WTC11 (cell line): Measurements from ENCODE around the gene PPME1.

Experiments used
- E2F1 ChIP-seq: sonication (generic); formaldehyde crosslinking; IDR thresholded peaks from 2 replicates; pipeline ENCODE4 v1.8.0; 2022; ENCODE audit warnings: mild to moderate bottlenecking, missing genetic modification reagents
- ESRRA ChIP-seq: sonication (generic); formaldehyde crosslinking; IDR thresholded peaks from 2 replicates; pipeline ENCODE4 v1.8.1; 2022; ENCODE audit warnings: mild to moderate bottlenecking, missing genetic modification reagents, borderline replicate concordance
- JUN ChIP-seq: sonication (generic); formaldehyde crosslinking; IDR thresholded peaks from 2 replicates; pipeline ENCODE4 v1.8.0; 2023; ENCODE audit warnings: mild to moderate bottlenecking, missing genetic modification reagents
- MAX ChIP-seq: sonication (generic); formaldehyde crosslinking; IDR thresholded peaks from 2 replicates; pipeline ENCODE4 v1.8.0; 2022; ENCODE audit warnings: mild to moderate bottlenecking, missing genetic modification reagents
- PRRX2 ChIP-seq: fragments of 250-450 bp; sonication (Bioruptor Pico); IDR thresholded peaks from 2 replicates; pipeline ENCODE4 v1.8.0; 2021; ENCODE audit warnings: mild to moderate bottlenecking
- SP1 ChIP-seq: sonication (generic); formaldehyde crosslinking; conservative IDR thresholded peaks from 2 replicates; pipeline ENCODE4 v1.8.1; 2022; ENCODE audit warnings: missing genetic modification reagents
- ZNF416 ChIP-seq: fragments of 250-450 bp; sonication (Bioruptor Pico); IDR thresholded peaks from 2 replicates; pipeline ENCODE4 v1.9.0; 2021; ENCODE audit warnings: mild to moderate bottlenecking, inconsistent platforms
- TF ChIP-seq, protein P1 (sequence below): fragments of 200-600 bp; IDR thresholded peaks from 2 replicates; pipeline ENCODE4 v1.8.0; 2022; ENCODE audit warnings: antibody characterized with exemption
- TF ChIP-seq, protein P2 (sequence below): sonication (generic); formaldehyde crosslinking; IDR thresholded peaks from 2 replicates; pipeline ENCODE4 v1.8.0; 2023; ENCODE audit warnings: missing genetic modification reagents

DNA sequence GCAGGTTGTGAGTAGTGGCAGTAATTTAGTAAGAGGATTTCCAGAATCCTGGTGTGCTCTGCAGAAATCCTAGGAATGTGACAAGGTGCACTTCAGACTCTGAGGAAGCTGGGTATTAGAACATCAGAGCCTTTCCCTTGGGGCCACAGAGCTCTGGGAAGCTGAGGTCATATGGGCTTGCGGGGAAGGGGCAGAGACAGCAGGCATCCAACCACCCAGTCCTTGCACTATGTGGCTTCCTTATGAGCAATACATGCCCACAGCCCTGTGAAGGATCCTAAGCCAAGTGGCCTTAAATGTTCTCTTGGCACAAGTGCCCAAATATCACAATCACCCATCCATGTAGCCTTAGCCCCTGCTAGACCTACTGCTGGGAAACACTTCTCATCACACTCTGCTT is 94.2 kb downstream of the PPME1 start:
- TF ChIP-seq, protein P1, sequence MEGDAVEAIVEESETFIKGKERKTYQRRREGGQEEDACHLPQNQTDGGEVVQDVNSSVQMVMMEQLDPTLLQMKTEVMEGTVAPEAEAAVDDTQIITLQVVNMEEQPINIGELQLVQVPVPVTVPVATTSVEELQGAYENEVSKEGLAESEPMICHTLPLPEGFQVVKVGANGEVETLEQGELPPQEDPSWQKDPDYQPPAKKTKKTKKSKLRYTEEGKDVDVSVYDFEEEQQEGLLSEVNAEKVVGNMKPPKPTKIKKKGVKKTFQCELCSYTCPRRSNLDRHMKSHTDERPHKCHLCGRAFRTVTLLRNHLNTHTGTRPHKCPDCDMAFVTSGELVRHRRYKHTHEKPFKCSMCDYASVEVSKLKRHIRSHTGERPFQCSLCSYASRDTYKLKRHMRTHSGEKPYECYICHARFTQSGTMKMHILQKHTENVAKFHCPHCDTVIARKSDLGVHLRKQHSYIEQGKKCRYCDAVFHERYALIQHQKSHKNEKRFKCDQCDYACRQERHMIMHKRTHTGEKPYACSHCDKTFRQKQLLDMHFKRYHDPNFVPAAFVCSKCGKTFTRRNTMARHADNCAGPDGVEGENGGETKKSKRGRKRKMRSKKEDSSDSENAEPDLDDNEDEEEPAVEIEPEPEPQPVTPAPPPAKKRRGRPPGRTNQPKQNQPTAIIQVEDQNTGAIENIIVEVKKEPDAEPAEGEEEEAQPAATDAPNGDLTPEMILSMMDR, result no peak
- TF ChIP-seq SP1 (CRISPR knock-in tag), result no peak
- TF ChIP-seq, protein P2, sequence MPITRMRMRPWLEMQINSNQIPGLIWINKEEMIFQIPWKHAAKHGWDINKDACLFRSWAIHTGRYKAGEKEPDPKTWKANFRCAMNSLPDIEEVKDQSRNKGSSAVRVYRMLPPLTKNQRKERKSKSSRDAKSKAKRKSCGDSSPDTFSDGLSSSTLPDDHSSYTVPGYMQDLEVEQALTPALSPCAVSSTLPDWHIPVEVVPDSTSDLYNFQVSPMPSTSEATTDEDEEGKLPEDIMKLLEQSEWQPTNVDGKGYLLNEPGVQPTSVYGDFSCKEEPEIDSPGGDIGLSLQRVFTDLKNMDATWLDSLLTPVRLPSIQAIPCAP, result no peak
- no peak for TF ChIP-seq ZNF416 (CRISPR knock-in tag)
- TF ChIP-seq E2F1 (CRISPR knock-in tag), result no peak
- TF ChIP-seq JUN, result no peak
- no peak for TF ChIP-seq ESRRA (CRISPR knock-in tag)
- TF ChIP-seq MAX, result no peak
- no peak for TF ChIP-seq PRRX2
